OCI-LY1 (cell line): ENCODE measurements around the gene FAM234B.

ENCODE experiments used
- H2AFZ ChIP-seq: fragments of 200-600 bp; sonication (generic), shearing (Covaris generic); 2 replicates; pipeline ENCODE4 v1.6.0; 2014; ENCODE audit warnings: antibody characterized with exemption, mild to moderate bottlenecking, low read length
- H3F3A ChIP-seq: fragments of 200-600 bp; sonication (generic), shearing (Covaris generic); 2 replicates; pipeline ENCODE4 v1.6.0; 2014; ENCODE audit warnings: mild to moderate bottlenecking, antibody characterized with exemption, low read length, moderate library complexity; ENCODE audit not compliant: insufficient read depth
- H3K27ac ChIP-seq: fragments of 200-600 bp; sonication (generic); 2 replicates; pipeline ENCODE4 v1.5.1; 2014; ENCODE audit warnings: low read length, mixed run types, mild to moderate bottlenecking, low read depth; ENCODE audit not compliant: poor library complexity, severe bottlenecking
- H3K27me3 ChIP-seq: fragments of 200-600 bp; sonication (generic); 2 replicates; pipeline ENCODE4 v1.6.0; 2014; ENCODE audit warnings: antibody characterized with exemption, mild to moderate bottlenecking, low read length, moderate library complexity; ENCODE audit not compliant: insufficient read depth
- H3K36me3 ChIP-seq: fragments of 200-600 bp; sonication (generic); 2 replicates; pipeline ENCODE4 v1.6.1; 2014; ENCODE audit warnings: mild to moderate bottlenecking, antibody characterized with exemption, low read length, moderate library complexity, mixed read lengths; ENCODE audit not compliant: insufficient read depth
- H3K4me1 ChIP-seq: fragments of 200-600 bp; sonication (generic); 2 replicates; pipeline ENCODE4 v1.5.1; 2014; ENCODE audit warnings: mild to moderate bottlenecking, low read length, moderate library complexity; ENCODE audit not compliant: insufficient read depth, severe bottlenecking
- H3K4me2 ChIP-seq: fragments of 200-600 bp; sonication (generic), shearing (Covaris generic); 2 replicates; pipeline ENCODE4 v1.6.1; 2014; ENCODE audit warnings: low read length
- H3K4me3 ChIP-seq: fragments of 200-600 bp; sonication (generic); 2 replicates; pipeline ENCODE4 v1.5.1; 2014; ENCODE audit warnings: low read length, low read depth, mild to moderate bottlenecking, mixed read lengths; ENCODE audit not compliant: poor library complexity, severe bottlenecking
- H3K79me2 ChIP-seq: fragments of 200-600 bp; shearing (Covaris generic); 2 replicates; pipeline ENCODE4 v1.6.1; 2016; ENCODE audit warnings: mixed run types, low read length, mixed read lengths; ENCODE audit not compliant: insufficient read depth
- H3K9ac ChIP-seq: fragments of 200-600 bp; sonication (generic), shearing (Covaris generic); 2 replicates; pipeline ENCODE4 v1.6.1; 2014; ENCODE audit warnings: mild to moderate bottlenecking, low read length, mixed read lengths
- H3K9me2 ChIP-seq: fragments of 200-600 bp; sonication (generic), shearing (Covaris generic); 2 replicates; pipeline ENCODE4 v1.6.1; 2014; ENCODE audit warnings: low read depth, mild to moderate bottlenecking, low read length, mixed read lengths
- H3K9me3 ChIP-seq: fragments of 200-600 bp; shearing (Covaris generic); 2 replicates; pipeline ENCODE4 v1.6.1; 2014; ENCODE audit warnings: low read length, mixed read lengths
- H4K20me1 ChIP-seq: fragments of 200-600 bp; sonication (generic), shearing (Covaris generic); 2 replicates; pipeline ENCODE4 v1.6.0; 2016; ENCODE audit warnings: mild to moderate bottlenecking, low read length; ENCODE audit not compliant: insufficient read depth
- EZH2 ChIP-seq: fragments of 200-600 bp; sonication (generic), shearing (Covaris generic); IDR thresholded peaks from 2 replicates; pipeline ENCODE4 v1.8.0; 2017; ENCODE audit warnings: borderline replicate concordance, mixed run types, mild to moderate bottlenecking, antibody characterized with exemption, low read length, moderate library complexity, mixed read lengths
- TF ChIP-seq, protein P1 (sequence below): fragments of 200-600 bp; sonication (generic), shearing (Covaris generic); IDR thresholded peaks from 2 replicates; pipeline ENCODE4 v1.5.1; 2017; ENCODE audit warnings: mild to moderate bottlenecking, antibody characterized with exemption, low read length, moderate library complexity, mixed read lengths

FAM234B gene

GRCh38 chr12:13085968-13086686 lies 41.9 kb downstream of the FAM234B start:
- no peaks in the 10 kb centered on the region for H3F3A ChIP-seq
- H3K9ac ChIP-seq: no peak overlapping the region
- H3K36me3 ChIP-seq: no peaks in the 10 kb centered on the region
- no peaks in the 10 kb centered on the region for H3K9me3 ChIP-seq
- H3K79me2 ChIP-seq: no peaks in the 10 kb centered on the region
- no peak overlapping the region for H3K27ac ChIP-seq
- no peak overlapping the region for H2AFZ ChIP-seq
- no peak overlapping the region for H3K4me2 ChIP-seq
- H3K9me2 ChIP-seq: no peaks in the 10 kb centered on the region
- peaks cover 5% of the 10 kb centered on the region; the same call in 1 of the 2 replicates for H3K27me3 ChIP-seq
- H3K4me3 ChIP-seq: no peak overlapping the region
- TF ChIP-seq, protein P1, sequence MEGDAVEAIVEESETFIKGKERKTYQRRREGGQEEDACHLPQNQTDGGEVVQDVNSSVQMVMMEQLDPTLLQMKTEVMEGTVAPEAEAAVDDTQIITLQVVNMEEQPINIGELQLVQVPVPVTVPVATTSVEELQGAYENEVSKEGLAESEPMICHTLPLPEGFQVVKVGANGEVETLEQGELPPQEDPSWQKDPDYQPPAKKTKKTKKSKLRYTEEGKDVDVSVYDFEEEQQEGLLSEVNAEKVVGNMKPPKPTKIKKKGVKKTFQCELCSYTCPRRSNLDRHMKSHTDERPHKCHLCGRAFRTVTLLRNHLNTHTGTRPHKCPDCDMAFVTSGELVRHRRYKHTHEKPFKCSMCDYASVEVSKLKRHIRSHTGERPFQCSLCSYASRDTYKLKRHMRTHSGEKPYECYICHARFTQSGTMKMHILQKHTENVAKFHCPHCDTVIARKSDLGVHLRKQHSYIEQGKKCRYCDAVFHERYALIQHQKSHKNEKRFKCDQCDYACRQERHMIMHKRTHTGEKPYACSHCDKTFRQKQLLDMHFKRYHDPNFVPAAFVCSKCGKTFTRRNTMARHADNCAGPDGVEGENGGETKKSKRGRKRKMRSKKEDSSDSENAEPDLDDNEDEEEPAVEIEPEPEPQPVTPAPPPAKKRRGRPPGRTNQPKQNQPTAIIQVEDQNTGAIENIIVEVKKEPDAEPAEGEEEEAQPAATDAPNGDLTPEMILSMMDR: no peak
- TF ChIP-seq EZH2: no peak
- H3K4me1 ChIP-seq: no peaks in the 10 kb centered on the region
- no peaks in the 10 kb centered on the region for H4K20me1 ChIP-seq

GRCh38 chr12:13087766-13088165 lies 43.6 kb downstream of the FAM234B start:
- TF ChIP-seq EZH2: no peak
- TF ChIP-seq, protein P1: no peak
- no peaks in the 10 kb centered on the region for H3K9me3 ChIP-seq
- H3K4me3 ChIP-seq: no peak overlapping the region
- H2AFZ ChIP-seq: no peak overlapping the region
- H3K79me2 ChIP-seq: no peaks in the 10 kb centered on the region
- H3F3A ChIP-seq: no peaks in the 10 kb centered on the region
- H3K9ac ChIP-seq: no peak overlapping the region
- no peaks in the 10 kb centered on the region for H3K9me2 ChIP-seq
- H3K27ac ChIP-seq: no peak overlapping the region
- H3K4me2 ChIP-seq: no peak overlapping the region
- no peaks in the 10 kb centered on the region for H3K4me1 ChIP-seq
- H3K27me3 ChIP-seq: peaks cover 5% of the 10 kb centered on the region; the same call in 1 of the 2 replicates
- no peaks in the 10 kb centered on the region for H4K20me1 ChIP-seq
- H3K36me3 ChIP-seq: no peaks in the 10 kb centered on the region

DNA sequence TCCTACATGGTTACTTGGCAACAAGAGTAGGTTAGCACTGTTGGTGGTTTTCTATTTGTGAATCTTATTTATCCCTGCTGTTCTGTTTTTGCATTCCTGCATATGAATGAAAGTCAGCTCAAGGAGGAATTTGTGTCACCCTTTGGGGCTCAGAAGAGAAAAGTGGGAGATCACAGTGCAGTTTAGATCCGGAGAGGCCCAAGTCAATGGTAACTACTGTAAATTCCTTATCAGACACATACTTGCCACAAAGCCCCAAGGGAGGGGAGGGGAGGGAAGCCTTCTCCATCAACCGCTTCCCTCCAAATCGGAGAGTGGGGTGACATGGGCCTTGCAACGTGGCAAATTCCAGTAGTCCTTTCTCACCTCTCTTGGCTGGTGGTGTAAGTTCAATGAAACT lies 44.3 kb downstream of the FAM234B start:
- no peak overlapping the region for H3K9ac ChIP-seq
- H3K27me3 ChIP-seq: peaks cover 5% of the 10 kb centered on the region; the same call in 1 of the 2 replicates
- H3K79me2 ChIP-seq: no peaks in the 10 kb centered on the region
- no peak overlapping the region for H3K27ac ChIP-seq
- no peaks in the 10 kb centered on the region for H3K4me1 ChIP-seq
- TF ChIP-seq, protein P1: no peak
- TF ChIP-seq EZH2: no peak
- H3K36me3 ChIP-seq: no peaks in the 10 kb centered on the region
- H3K4me2 ChIP-seq: no peak overlapping the region
- H3K9me2 ChIP-seq: no peaks in the 10 kb centered on the region
- no peaks in the 10 kb centered on the region for H3K9me3 ChIP-seq
- H4K20me1 ChIP-seq: no peaks in the 10 kb centered on the region
- no peak overlapping the region for H2AFZ ChIP-seq
- H3K4me3 ChIP-seq: no peak overlapping the region
- H3F3A ChIP-seq: no peaks in the 10 kb centered on the region
